GM12874 (cell line): ENCODE measurements around the gene RNF150.

Source experiments
- TF ChIP-seq, protein P1 (sequence below): IDR thresholded peaks from 2 replicates; pipeline ENCODE4 v1.5.1; 2011; ENCODE audit warnings: low read depth, mild to moderate bottlenecking, control low read depth, low read length, moderate library complexity; ENCODE audit not compliant: insufficient read depth

RNF150 gene

DNA sequence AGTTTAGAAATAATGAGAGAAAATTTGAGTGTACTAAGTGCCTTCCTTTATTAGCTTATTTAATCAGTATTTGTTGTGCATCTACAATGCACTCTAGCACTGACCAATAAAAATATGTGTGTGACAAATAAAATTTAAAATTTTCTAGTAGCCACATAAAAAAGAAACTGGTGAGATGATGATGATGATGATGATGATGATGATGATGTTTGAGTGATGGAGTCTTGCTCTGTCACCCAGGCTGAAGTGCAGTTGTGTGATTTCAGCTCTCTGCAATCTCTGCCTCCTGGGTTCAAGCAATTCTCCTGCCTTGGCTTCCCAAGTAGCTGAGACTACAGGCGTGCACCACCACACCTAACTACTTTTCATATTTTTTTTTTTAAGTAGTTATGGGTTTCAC is 110.2 kb downstream of the RNF150 start:
- TF ChIP-seq, protein P1, sequence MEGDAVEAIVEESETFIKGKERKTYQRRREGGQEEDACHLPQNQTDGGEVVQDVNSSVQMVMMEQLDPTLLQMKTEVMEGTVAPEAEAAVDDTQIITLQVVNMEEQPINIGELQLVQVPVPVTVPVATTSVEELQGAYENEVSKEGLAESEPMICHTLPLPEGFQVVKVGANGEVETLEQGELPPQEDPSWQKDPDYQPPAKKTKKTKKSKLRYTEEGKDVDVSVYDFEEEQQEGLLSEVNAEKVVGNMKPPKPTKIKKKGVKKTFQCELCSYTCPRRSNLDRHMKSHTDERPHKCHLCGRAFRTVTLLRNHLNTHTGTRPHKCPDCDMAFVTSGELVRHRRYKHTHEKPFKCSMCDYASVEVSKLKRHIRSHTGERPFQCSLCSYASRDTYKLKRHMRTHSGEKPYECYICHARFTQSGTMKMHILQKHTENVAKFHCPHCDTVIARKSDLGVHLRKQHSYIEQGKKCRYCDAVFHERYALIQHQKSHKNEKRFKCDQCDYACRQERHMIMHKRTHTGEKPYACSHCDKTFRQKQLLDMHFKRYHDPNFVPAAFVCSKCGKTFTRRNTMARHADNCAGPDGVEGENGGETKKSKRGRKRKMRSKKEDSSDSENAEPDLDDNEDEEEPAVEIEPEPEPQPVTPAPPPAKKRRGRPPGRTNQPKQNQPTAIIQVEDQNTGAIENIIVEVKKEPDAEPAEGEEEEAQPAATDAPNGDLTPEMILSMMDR, result no peak

DNA sequence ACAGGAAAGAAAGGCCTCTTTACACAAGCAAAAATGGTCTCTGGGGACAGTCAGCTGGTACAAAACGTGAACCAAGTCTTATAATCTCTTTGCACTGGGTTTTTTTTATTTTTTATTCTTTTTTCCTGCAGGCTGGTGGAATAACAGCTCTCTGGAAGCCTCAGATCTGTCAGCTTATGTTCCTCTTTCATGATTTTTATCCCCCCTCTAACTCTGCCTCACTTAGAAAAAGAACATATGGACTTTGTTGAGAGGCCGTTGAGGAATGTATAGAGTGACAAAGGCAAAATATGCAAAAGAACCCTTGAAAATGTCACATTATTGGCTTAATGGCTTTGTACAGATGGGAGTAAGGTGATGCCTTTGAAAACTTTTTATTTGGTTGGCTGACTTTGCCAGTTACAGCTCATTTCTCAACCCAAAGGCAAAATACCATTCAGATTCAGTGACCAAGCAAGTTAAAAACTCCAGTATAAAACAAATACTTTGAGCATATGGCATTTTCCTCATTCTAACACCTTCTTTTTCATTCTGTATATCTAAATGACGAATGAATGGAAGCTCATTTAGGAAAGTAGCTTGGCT is 111.1 kb downstream of the RNF150 start:
- TF ChIP-seq, protein P1, result no peak

DNA sequence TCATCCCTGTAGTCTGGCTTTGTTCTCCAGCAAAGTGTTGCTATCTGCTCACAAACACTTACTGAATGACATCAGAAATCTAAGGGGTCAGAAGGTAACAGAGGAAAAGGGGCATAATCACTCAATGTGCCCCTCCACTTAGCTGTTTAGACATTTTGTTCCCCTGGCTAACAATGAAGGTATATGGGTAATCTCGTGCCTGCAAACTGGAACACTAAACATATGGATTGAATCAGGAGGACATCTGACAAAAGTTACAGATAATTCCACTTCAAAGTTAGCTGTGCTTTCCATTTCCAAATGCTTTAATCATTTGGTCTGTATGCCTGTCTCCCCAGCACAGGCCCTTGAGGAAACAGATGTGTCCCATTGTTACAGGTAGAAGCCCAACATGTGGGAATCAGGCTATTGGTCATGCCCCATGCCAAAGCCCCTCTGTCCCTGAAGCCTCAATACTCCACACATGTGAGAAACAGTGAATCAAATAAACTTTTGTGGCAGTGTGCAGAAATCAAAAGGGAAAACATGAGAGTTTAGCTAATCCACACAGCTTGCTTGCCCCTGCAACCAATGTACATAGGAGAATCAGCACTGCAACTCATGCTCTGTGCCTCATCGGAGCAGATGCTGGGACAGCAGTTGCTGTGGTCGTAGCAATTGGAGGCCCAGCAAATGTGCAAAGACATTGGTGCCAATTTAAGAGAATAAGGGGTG is 111.7 kb downstream of the RNF150 start:
- TF ChIP-seq, protein P1, result no peak

DNA sequence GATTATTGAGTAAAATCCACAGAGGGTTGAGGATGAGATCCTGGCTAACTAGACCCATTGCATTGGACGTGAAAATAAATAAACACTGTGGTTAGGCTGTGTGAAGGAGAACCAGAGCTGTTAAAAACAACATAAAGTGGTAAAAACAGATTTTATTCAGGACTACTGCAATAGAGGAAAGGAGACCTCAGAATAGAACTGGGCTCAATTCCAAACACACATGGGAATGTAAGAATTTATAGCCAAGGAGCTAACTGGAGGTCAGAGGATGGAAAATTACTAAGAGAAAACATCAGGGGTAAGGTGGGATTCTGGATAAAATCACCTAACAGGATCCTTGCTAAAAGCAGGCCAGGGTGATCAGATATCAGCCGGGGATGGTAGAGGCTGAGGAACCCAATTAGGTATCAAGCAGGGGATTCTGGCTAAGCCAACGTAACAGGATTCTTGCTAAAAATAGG is 112.4 kb downstream of the RNF150 start:
- TF ChIP-seq, protein P1, result no peak

DNA sequence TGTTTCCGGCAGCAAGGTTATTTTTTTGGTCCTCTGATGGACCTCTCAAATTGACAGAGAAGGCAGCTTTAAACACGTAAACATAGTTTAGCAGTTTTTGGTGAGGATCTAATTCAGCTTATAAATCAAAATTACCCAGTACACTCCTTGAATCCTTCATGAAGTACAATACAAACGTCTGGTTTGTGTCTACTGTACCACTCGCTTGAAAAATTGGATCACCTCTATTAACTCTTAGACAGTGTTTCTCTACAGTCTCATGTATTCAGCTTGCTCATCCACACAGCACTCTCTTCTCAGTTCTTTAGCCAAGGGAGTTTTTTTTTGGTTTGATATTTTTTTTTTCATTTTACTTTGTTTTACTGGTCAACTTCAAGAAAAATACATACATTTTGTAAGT is 113.5 kb downstream of the RNF150 start:
- TF ChIP-seq, protein P1, result no peak

DNA sequence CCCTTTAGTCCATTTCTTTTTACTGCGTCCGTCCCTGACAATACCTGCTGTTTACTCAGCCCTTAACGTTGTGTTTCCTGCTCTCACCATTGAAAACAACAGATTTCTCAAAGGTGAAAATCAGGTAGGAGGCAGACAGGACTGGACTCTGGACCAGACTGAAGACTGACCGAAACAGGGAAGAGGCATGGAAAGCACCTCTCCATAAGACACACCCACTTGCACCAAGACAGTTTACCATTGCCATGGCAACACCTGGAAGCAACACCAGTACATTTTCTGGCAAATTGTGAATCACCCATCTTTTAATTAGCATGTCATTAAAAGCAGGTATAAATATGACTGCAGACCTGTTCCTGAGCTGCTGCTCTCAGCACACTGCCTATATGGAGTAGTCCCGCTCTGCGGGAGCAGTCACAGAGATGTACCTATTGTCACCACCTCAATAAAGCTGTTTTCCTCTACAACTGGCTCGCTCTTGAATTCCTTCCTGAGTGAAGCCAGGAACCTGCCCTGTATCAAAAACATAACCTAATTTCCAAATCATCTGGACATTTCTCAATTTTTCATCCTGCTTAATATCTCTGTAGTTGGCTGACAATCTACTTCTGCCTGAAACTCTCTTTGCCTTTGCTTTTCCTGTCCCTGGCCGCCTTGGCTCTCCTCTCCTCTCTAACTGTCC is 117.0 kb downstream of the RNF150 start:
- TF ChIP-seq, protein P1, result no peak

DNA sequence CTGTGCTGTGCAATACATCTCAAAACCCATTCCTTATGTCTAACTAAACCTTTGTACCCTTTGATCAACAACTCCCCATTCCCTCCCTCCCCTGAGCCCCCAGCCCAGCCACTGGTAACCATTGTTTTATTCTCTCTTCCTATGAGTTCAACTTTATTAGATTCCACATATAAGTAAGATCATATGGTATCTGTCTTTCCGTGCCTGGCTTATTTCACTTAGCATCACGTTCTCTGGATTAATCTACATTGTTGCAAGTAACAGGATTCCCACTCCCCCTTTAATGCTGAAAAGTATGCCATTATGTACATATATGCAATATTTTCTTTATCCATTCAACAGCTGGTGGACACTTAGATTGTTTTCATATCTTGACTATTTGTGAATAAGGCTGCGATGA is 119.4 kb downstream of the RNF150 start:
- TF ChIP-seq, protein P1, result no peak
